ENCODE data around the gene RBMS2. TPM values are rescaled to one million over a fixed set of nuclear protein-coding genes. Genes with fewer than 3 reads are reported as not detected.

Gene RBMS2
- polyA plus RNA-seq, 3 donors: 5.1 to 8.2 (median 6.5) TPM

DNA sequence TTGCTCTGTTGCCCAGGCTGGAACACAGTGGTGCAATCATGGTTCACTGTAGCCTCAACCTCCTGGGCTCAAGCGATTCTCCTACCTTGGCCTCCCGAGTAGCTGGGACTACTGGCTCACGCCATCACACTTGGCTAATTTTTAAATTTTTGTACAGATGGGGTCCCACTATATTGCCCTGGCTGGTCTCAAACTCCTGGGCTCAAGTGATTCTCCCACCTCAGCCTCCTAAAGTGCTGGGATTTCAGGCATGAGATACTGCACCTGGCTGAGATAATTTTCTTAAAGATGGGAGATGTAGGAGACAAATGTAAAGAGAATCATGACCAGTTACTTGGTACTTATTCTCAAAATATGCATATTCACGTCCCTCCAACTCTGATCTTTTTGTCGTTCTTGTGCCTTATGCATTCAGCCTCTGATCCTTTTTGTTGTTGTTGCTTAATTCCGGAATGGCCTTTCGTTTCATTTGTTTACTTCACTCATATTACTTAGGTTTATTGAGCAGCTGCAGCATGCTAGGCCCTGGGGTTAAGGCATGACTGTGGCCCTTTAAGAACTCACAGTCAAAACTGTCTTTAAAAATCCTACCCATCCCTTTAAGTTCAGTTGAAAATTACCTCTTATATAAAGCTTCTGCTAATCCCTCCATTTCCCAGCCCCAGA is 8.9 kb downstream of the RBMS2 start:
- Histone ChIP-seq H3K27ac (ENCODE audit: low read depth in 1 of 2, low read length in 2 of 2) (no peak overlapping the region), H3K4me2 (replicated peaks; ENCODE audit: extremely low read depth, low read length, poor library complexity, severe bottlenecking) (no peak overlapping the region), H3K9me3 (replicated peaks in 1 of 2; ENCODE audit: control insufficient read depth in 1 of 2, insufficient read depth in 1 of 2, low read length in 2 of 2) (no peaks in the 10 kb centered on the region), H3K79me2 (ENCODE audit: insufficient read depth, low read length) (peaks cover 7% of the 10 kb centered on the region), H3K27me3 (ENCODE audit: control insufficient read depth in 2 of 2, insufficient read depth in 2 of 2, low read length in 2 of 2) (no peaks in the 10 kb centered on the region), H3K9ac (ENCODE audit: insufficient read depth, low read length, poor library complexity, severe bottlenecking) (no peak overlapping the region), H3K4me1 (ENCODE audit: control insufficient read depth in 1 of 2, insufficient read depth in 2 of 2, low read length in 2 of 2) (no peaks in the 10 kb centered on the region), H3K36me3 (replicated peaks in 1 of 2; ENCODE audit: control insufficient read depth in 1 of 2, insufficient read depth in 2 of 2, low read length in 2 of 2) (peaks cover 0 to 3% of the 10 kb centered on the region in 2 donors), H3K4me3 (replicated peaks in 1 of 3; ENCODE audit: low read depth in 2 of 3, low read length in 3 of 3) (no peak overlapping the region), H2AFZ (ENCODE audit: insufficient read depth, low read depth, low read length, poor library complexity, severe bottlenecking) (no peak overlapping the region), H4K20me1 (ENCODE audit: insufficient read depth, low read length) (peaks cover 4% of the 10 kb centered on the region)
- H3K4me3 Mint-ChIP-seq: no peak overlapping the region
- no peak overlapping the region for H3K27ac Mint-ChIP-seq
- H3K27me3 Mint-ChIP-seq (ENCODE audit: low read depth in 3 of 3): peaks cover 0 to 1% (median 0%) of the 10 kb centered on the region in 3 donors
- no peak for TF ChIP-seq CTCF (IDR thresholded peaks at IDR 0.05)
- peaks cover 13% of the 10 kb centered on the region for H3K4me1 Mint-ChIP-seq
- intact Hi-C loops (cut with micrococcal nuclease): no loop called here
- no peaks in the 10 kb centered on the region for H3K9me3 Mint-ChIP-seq
- 97% methylated on average over 6 of the region's 7 CpGs for WGBS (ENCODE audit: insufficient coverage)
- DNase-seq: no peak
- H3K36me3 Mint-ChIP-seq: peaks cover 5 to 6% of the 10 kb centered on the region in 2 donors

DNA sequence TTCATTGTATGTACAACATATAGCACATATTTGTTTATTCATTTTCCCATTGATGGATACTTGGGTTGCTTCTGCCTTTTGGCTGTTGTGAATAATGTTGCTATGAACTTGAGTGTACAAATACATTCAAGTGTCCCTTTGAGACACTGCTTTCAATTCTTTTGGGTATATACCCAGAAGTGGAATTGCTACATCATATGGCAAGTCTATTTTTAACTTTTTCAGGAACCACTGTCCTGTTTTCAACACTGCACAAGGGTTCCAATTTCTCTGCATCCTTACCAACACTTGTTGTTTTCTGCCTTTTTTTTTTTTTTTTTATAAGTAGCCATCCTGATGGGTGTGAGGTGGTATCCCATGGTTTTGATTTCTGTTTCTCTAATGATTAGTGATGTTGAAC is 15.9 kb downstream of the RBMS2 start:
- Histone ChIP-seq H3K4me2 (replicated peaks; ENCODE audit: extremely low read depth, low read length, poor library complexity, severe bottlenecking) (peak overlapping the region; percentile 57), H3K4me3 (replicated peaks in 1 of 3; ENCODE audit: low read depth in 2 of 3, low read length in 3 of 3) (peak overlapping the region in 1 of 3 experiments; percentile 47), H2AFZ (ENCODE audit: insufficient read depth, low read depth, low read length, poor library complexity, severe bottlenecking) (no peak overlapping the region), H3K9ac (ENCODE audit: insufficient read depth, low read length, poor library complexity, severe bottlenecking) (no peak overlapping the region), H3K36me3 (replicated peaks in 1 of 2; ENCODE audit: control insufficient read depth in 1 of 2, insufficient read depth in 2 of 2, low read length in 2 of 2) (no peaks in the 10 kb centered on the region), H3K79me2 (ENCODE audit: insufficient read depth, low read length) (no peaks in the 10 kb centered on the region), H3K4me1 (ENCODE audit: control insufficient read depth in 1 of 2, insufficient read depth in 2 of 2, low read length in 2 of 2) (peaks cover 27 to 32% of the 10 kb centered on the region in 2 donors), H4K20me1 (ENCODE audit: insufficient read depth, low read length) (no peaks in the 10 kb centered on the region), H3K9me3 (replicated peaks in 1 of 2; ENCODE audit: control insufficient read depth in 1 of 2, insufficient read depth in 1 of 2, low read length in 2 of 2) (no peaks in the 10 kb centered on the region), H3K27me3 (ENCODE audit: control insufficient read depth in 2 of 2, insufficient read depth in 2 of 2, low read length in 2 of 2) (no peaks in the 10 kb centered on the region), H3K27ac (ENCODE audit: low read depth in 1 of 2, low read length in 2 of 2) (peak overlapping the region in 1 of 2 donors; percentile 67)
- peak in 1 of 3 donors; percentile 7 for DNase-seq
- H3K36me3 Mint-ChIP-seq: peaks cover 5 to 13% of the 10 kb centered on the region in 2 donors
- TF ChIP-seq CTCF (IDR thresholded peaks at IDR 0.05): no peak
- no peaks in the 10 kb centered on the region for H3K9me3 Mint-ChIP-seq
- peaks cover 0 to 1% (median 0%) of the 10 kb centered on the region in 3 donors for H3K27me3 Mint-ChIP-seq (ENCODE audit: low read depth in 3 of 3)
- H3K4me3 Mint-ChIP-seq: peak overlapping the region in 1 of 2 donors; percentile 73
- H3K4me1 Mint-ChIP-seq: peaks cover 34% of the 10 kb centered on the region
- intact Hi-C loops (cut with micrococcal nuclease): no loop called here
- H3K27ac Mint-ChIP-seq: peak overlapping the region in 5 of 7 donors; percentile 31 to 84 (median 82)

Measured in CD14-positive monocyte (primary cell).